GM10266 (cell line): ENCODE results near the gene NBR1.

Experiments used
- DNase-seq: peaks from one replicate; pipeline ENCODE4 v3.0.0; 2012; ENCODE audit errors: extremely low spot score
- CTCF ChIP-seq: IDR thresholded peaks from 2 replicates; pipeline ENCODE4 v1.5.1; 2012; ENCODE audit warnings: mild to moderate bottlenecking, low read depth; ENCODE audit not compliant: control insufficient read depth, insufficient read depth; ENCODE audit errors: missing control alignments

The NBR1 gene

GRCh38 chr17:43215341-43215740 is 44.3 kb downstream of the NBR1 start:
- no peak for TF ChIP-seq CTCF
- no peak for DNase-seq

- no peak for DNase-seq
- TF ChIP-seq CTCF, result no peak
Measured at GRCh38 chr17:43216369-43216761, 45.4 kb downstream of the NBR1 start.

- DNase-seq, result no peak
- no peak for TF ChIP-seq CTCF
Measured at GRCh38 chr17:43216762-43217613, 46.0 kb downstream of the NBR1 start.

- no peak for TF ChIP-seq CTCF
- DNase-seq, result no peak
Measured at GRCh38 chr17:43217614-43218087, 46.6 kb downstream of the NBR1 start.

- TF ChIP-seq CTCF, result no peak
- no peak for DNase-seq
Measured at GRCh38 chr17:43219001-43219400, 48.0 kb downstream of the NBR1 start.

- no peak for DNase-seq
- TF ChIP-seq CTCF, result no peak
Measured at GRCh38 chr17:43219746-43220380, 48.8 kb downstream of the NBR1 start.
